Measurements from ENCODE around the gene IGFBPL1.

- TF ChIP-seq CTCF (IDR thresholded peaks at IDR 0.05) = no peak
- no peak for TF ChIP-seq POLR2A (IDR thresholded peaks at IDR 0.05)
Measured at GRCh38 chr9:38405785-38406184, 18.5 kb downstream of the IGFBPL1 start.
